ENCODE measurements around the gene NOL8.

The NOL8 gene

DNA sequence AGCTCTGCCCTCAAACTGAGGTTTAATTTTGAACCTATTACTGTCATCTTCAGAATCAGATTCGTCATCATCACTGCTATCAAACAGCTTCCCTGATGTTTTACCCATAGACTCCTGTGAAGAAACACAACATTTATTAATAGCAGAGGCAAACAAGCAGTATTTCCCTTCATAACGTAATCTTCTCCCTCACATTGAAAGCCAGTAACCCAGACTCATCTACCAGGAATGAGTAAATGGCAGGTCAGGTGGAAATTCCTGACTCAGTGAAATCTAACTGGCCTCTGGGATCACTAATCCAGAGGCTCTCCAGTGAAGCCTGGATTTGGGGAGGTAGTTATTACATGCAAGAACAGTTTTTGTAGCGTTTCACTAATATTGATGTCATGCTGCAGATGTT, 14.6 kb downstream of the NOL8 start:
- DNase-seq: no peak

DNA sequence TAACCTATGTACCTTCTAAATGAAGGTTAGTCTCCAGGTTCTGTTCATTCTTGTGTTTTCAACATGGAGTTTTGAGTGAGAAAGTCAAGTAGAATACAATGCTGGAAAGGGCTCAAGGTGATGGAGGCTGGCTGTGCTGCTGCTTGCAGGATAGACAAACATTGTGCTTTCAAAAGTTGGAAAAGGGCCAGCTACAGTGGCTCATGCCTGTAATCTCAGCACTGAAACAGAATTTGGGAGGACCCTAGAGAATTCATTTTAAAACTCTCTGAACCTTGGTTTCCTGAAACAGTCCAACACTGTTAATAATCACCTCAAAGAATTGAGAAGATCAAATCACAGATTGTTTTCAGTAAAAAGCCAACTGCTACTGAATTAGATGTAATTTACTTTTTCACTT, 16.3 kb downstream of the NOL8 start:
- no peak for DNase-seq

DNA sequence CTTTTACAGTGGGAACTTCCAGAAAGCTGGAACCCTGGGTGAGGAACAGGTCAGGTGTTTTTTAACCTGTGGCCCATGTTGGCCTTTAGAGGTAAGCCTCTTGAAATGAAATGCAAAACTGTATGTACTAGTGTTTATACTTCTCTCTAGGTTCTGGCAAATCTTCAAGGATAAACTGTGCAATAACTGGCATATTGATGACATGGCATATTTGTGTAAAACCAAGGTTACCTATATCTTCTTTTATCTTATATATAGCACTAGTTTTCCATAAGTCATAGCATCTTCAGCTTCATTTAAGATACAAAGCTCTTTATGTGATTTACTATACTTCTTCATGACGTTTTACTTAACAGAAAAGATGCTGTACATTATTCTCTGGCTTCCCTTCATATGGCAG, 24.2 kb downstream of the NOL8 start:
- DNase-seq: no peak

GRCh38 chr9:92299116-92299515, 26.0 kb downstream of the NOL8 start:
- DNase-seq: no peak

DNA sequence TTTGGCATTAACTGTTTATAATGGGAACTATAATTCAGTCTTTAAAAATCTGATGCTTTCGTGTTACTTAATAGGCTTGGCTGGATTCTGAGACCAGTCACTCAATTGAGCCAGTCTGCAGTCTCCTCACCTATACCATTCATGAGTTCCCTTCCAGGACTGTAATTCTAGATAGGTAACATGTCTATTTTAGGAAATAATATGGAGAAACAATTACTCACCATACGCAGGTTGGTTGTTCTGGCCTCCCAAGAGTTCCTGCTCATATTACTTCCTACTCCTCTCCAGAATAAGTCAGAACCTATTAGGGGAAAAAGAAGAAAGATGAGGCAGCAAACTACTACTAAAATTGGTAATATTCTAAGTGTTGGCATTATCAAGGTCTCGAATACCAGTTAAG, 27.1 kb downstream of the NOL8 start:
- no peak for DNase-seq

GRCh38 chr9:92297611-92298010, 27.5 kb downstream of the NOL8 start:
- DNase-seq: no peak

DNA sequence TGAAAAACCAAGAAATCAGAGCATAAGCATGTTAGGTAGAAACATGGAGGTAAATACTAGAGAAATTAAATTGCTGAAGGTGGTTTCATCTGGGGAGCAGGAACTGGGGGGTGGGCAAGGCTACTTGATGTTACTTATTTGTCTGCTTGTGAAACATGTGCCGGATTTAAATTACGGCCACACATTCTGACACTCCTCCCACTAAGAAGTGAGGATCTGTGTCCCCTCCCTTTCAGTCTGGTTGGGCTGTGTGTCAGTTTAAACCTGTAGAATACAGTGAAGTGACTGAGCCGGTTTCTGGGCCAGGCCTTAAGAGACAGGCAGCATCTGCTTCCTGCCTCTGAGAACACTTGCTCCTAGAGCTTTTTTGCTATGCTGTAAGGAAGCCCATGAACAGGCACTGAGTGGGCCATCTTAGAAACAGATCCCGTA, 29.3 kb downstream of the NOL8 start:
- DNase-seq: peak; percentile 84

DNA sequence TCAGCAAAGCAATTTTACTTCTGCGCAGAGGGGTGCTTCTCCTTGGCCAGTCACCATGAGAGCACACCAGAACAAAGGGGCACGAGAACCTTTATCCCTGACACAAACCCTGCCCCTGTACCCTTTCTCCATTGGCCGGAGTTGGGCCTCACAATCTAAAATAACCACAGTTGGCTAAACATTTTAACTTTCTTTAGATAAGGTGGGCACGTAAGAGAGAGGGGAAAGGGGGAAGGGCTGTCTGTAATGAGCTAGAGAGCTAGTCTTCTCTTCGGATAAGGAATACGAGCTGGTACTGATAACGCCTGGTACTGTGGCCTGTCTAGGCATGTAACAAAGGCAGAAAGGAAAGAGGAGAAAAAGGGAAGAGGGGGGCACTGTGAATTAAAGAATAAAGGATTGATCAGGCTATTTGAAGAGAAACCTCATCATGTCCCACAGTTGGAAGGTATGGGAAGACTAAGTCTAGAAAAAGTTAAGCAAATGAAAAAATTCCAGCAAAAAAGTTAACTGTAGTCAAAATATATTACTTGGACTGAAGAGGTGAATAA, 29.8 kb downstream of the NOL8 start:
- peak; percentile 28 for DNase-seq

- DNase-seq: peak; percentile 79
Observed at GRCh38 chr9:92294297-92294676, 30.9 kb downstream of the NOL8 start.

GRCh38 chr9:92293452-92294296, 31.5 kb downstream of the NOL8 start, which contains the start of gene IARS1:
IARS1 (minus strand) TSS chr9:92293697; CDS start chr9:92289419, 4,278 bp downstream.
- DNase-seq: peak; percentile 98

DNA sequence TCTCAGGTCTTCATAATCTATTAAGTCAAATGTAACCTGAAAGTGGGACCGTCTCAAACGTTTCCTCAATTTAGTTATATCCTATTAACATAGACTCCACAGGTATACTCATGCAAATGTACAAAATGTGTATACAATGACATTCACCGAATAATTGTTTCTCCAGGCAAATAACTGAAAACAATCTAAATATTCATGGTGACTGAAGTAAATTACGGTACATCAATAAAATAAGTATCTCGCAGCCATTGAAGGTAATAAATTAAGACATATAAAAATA, 32.1 kb downstream of the NOL8 start:
- no peak for DNase-seq

DNA sequence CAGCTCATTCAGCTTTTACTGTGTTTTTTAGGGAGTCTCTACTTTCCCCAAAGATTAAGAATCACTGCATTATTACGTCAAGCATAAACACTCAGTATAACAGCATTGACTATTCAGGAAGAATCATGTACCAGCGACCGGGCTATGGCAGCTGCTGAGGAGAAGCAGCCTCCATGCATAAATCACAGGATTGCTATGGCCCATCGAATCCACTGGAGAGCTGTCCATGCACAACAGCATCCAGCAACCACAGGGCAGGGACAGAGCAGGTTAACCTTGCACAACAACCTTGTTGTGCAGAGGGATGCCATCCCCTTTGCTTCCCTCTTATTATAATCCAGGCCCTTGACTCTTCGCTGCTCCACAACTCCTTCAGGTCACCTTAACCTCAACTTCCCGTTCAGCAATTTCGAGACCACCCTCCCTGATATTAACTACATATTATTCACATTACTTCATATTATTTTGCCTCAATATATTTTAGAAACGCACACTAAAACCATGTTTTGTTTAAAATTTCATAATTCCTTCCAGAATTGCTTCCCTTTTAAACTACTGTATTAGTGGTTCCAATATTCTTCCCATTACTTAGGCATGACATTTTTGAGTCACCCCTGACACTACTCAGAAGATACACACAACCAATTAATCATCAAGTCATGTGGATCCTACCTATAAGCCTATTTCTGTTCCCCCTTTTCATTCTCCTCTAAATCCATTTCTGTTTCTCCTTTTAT, 32.6 kb downstream of the NOL8 start:
- DNase-seq: peak; percentile 37

DNA sequence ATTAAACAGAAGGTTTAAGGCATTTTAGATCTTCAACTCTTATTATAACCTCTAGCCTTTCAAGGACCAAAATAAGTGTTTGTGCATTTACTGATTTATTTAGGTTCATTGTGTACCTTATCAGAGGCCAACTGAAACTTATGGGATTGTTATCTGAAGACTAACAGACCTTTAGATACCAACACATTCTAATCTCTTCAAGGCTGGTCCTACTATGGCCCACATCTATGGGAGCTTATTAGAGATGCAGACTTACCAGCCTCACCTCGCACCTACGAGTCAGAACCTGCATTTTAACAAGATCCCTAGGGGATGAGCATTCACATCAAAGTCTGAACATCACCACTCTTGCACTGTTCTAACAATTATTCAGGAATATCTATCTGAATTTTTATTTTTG, 33.6 kb downstream of the NOL8 start:
- no peak for DNase-seq

- no peak for DNase-seq
Observed at GRCh38 chr9:92290785-92291429, 34.2 kb downstream of the NOL8 start.

- DNase-seq: no peak
Observed at GRCh38 chr9:92289708-92290390, 35.3 kb downstream of the NOL8 start.

- no peak for DNase-seq
Observed at GRCh38 chr9:92279302-92279701, 45.8 kb downstream of the NOL8 start.

DNA sequence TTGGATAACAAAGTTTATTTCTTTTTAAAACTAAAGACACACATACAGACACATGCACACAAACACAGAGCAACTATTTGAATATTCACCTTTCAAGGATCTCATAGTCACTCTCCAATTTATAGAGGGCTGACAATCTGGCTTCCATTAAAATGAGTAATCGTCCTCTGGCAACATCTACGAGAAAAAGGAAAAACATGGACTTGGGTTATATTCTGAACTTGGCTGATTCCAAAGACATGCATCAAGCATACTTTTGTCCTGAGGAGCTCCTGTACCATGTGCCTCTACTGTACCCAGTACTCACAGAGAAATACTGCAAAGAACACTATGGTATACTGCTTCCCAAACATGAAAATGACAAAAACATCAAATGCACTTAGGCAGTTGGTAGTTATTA, 47.0 kb downstream of the NOL8 start:
- DNase-seq: no peak

GRCh38 chr9:92276331-92277032, 48.7 kb downstream of the NOL8 start:
- DNase-seq: no peak

- no peak for DNase-seq
Observed at GRCh38 chr9:92275541-92275940, 49.6 kb downstream of the NOL8 start.

DNA sequence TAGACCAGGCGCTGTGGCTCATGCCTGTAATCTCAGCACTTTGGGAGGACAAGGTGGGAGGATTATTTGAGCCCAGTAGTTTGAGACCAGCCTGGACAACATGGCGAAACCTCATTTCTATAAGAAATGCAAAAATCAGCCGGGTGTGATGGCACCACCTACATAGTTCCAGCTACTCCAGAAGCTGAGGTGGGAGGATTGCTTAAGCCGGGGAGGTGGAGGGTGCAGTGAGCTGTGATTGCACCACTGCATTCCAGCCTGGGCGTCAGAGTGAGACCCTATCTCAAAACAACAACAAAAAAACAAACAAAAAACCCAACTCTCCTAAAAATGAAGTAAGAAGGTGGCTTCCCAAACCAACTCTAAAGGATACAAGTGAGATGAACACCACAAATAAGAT, 54.6 kb downstream of the NOL8 start:
- no peak for DNase-seq

- DNase-seq: peak; percentile 57
Observed at GRCh38 chr9:92266486-92266885, 58.7 kb downstream of the NOL8 start.

GRCh38 chr9:92265154-92265553, 60.0 kb downstream of the NOL8 start:
- DNase-seq: no peak

Measured in NCI-H82 (cell line).